Ascending aorta (tissue), 2 donors: Measurements from ENCODE around the gene RNF5. TPM values are rescaled to one million over a fixed set of nuclear protein-coding genes. Genes with fewer than 3 reads are reported as not detected.

Experiments
- DNase-seq, 2 donors: peaks; one replicate each; pipeline ENCODE4 v3.0.0-alpha.2; 2019; ENCODE audit warnings: low spot score in 2 of 2
- H3K27ac ChIP-seq, 2 donors: fragments of 200-600 bp; sonication (generic); one replicate each; pipeline ENCODE4 v1.5.1; 2016 to 2017; ENCODE audit warnings: mild to moderate bottlenecking in 1 of 2
- H3K27me3 ChIP-seq: fragments of 200-600 bp; sonication (generic); one replicate; pipeline ENCODE4 v1.5.1; 2017
- H3K36me3 ChIP-seq, 2 donors: fragments of 200-600 bp; sonication (generic); one replicate each; pipeline ENCODE4 v1.5.1; 2016
- H3K4me1 ChIP-seq, 2 donors: fragments of 200-600 bp; sonication (generic); one replicate each; pipeline ENCODE4 v1.5.1; 2016 to 2017; ENCODE audit warnings: mild to moderate bottlenecking in 1 of 2
- H3K4me3 ChIP-seq, 2 donors: fragments of 200-600 bp; sonication (generic); one replicate each; pipeline ENCODE4 v1.5.1; 2016 to 2017; ENCODE audit warnings: mild to moderate bottlenecking in 1 of 2
- H3K9me3 ChIP-seq, 2 donors: fragments of 200-600 bp; sonication (generic); one replicate each; pipeline ENCODE4 v1.5.1; 2016
- CTCF ChIP-seq, 3 experiments: fragments of 200-600 bp in 2 of 3; fragments of 450-650 bp in 1 of 3; sonication (generic) in 2 of 3; IDR thresholded peaks; one replicate each; pipeline ENCODE4 v1.5.1; 2016 to 2019; ENCODE audit warnings: antibody characterized with exemption in 3 of 3, mild to moderate bottlenecking in 1 of 3, moderate library complexity in 1 of 3
- intact Hi-C: fragments of 100-400 bp; cut with DNase I; formaldehyde crosslinking; loops from one replicate; pipeline ENCODE4 v1.15.1; 2023
- total RNA-seq: library from RNA; depleted of rRNA; stranded (reverse); fragments of >200 nt; gene quantifications from one replicate; pipeline ENCODE4 v1.1.0, GENCODE V29; 2016

The RNF5 gene
- total RNA-seq, 1 donor from 2014 or later, result 73.0 TPM

GRCh38 chr6:32178547-32179440 is 589 bp downstream of the RNF5 start:
- H3K9me3 ChIP-seq, result no peaks in the 10 kb centered on the region
- intact Hi-C loops, result loop anchor here (1.0 to 10.0 kb wide), 5 partner anchors 12 to 1239 kb away; partner anchors contain the start of genes BRD2, C6orf47, CSNK2B and CUTA
- DNase-seq, result no peak
- no peak for TF ChIP-seq CTCF (IDR thresholded peaks at IDR 0.05)
- peak overlapping the region; percentile 62 to 73 for H3K4me3 ChIP-seq
- peak overlapping the region; percentile 87 to 92 for H3K27ac ChIP-seq
- peaks cover 25 to 30% of the 10 kb centered on the region in 2 donors for H3K36me3 ChIP-seq
- no peaks in the 10 kb centered on the region for H3K27me3 ChIP-seq
- peaks cover 9 to 27% of the 10 kb centered on the region in 2 donors for H3K4me1 ChIP-seq

- Histone ChIP-seq H3K36me3 (peaks cover 25 to 30% of the 10 kb centered on the region in 2 donors), H3K9me3 (no peaks in the 10 kb centered on the region), H3K4me3 (peak overlapping the region in 1 of 2 donors; percentile 62), H3K27ac (no peak overlapping the region), H3K4me1 (peaks cover 9 to 23% of the 10 kb centered on the region in 2 donors), H3K27me3 (no peaks in the 10 kb centered on the region)
- no peak for DNase-seq
- TF ChIP-seq CTCF (IDR thresholded peaks at IDR 0.05), result no peak
- intact Hi-C loops, result loop anchor here (5.0 to 10.0 kb wide), 5 partner anchors 205 to 1237 kb away; partner anchors contain the start of genes ATP6V1G2, BRD2, C6orf47 and CSNK2B
Measured at GRCh38 chr6:32179766-32180405, 1.7 kb downstream of the RNF5 start.

- DNase-seq, result no peak
Measured at GRCh38 chr6:32181148-32181702, 3.0 kb downstream of the RNF5 start.

GRCh38 chr6:32181915-32182529 is 3.8 kb downstream of the RNF5 start:
- no peak for DNase-seq
- no peak for TF ChIP-seq CTCF (IDR thresholded peaks at IDR 0.05)
- H3K36me3 ChIP-seq, result peaks cover 34 to 36% of the 10 kb centered on the region in 2 donors
- peaks cover 3 to 15% of the 10 kb centered on the region in 2 donors for H3K4me1 ChIP-seq
- no peak overlapping the region for H3K4me3 ChIP-seq
- intact Hi-C loops, result loop anchor here (10.0 kb wide), 1 partner anchor 637 kb away; the partner anchor contains the start of genes ATP6V1G2, DDX39B and NFKBIL1
- H3K9me3 ChIP-seq, result no peaks in the 10 kb centered on the region
- H3K27me3 ChIP-seq, result no peaks in the 10 kb centered on the region
- H3K27ac ChIP-seq, result peak overlapping the region; percentile 22 to 27

More at GRCh38 chr6:32181148-32181702, 3.0 kb downstream of the RNF5 start:
- peaks cover 3 to 21% of the 10 kb centered on the region in 2 donors for H3K4me1 ChIP-seq
- no peaks in the 10 kb centered on the region for H3K27me3 ChIP-seq
- no peaks in the 10 kb centered on the region for H3K9me3 ChIP-seq
- H3K27ac ChIP-seq, result no peak overlapping the region
- intact Hi-C loops, result loop anchor here (10.0 kb wide), 1 partner anchor 636 kb away; the partner anchor contains the start of genes ATP6V1G2, DDX39B and NFKBIL1
- no peak for TF ChIP-seq CTCF (IDR thresholded peaks at IDR 0.05)
- H3K4me3 ChIP-seq, result no peak overlapping the region
- H3K36me3 ChIP-seq, result peaks cover 26 to 30% of the 10 kb centered on the region in 2 donors

GRCh38 chr6:32182555-32182981 is 4.4 kb downstream of the RNF5 start:
- H3K27me3 ChIP-seq, result no peaks in the 10 kb centered on the region
- peaks cover 3 to 15% of the 10 kb centered on the region in 2 donors for H3K4me1 ChIP-seq
- DNase-seq, result no peak
- H3K27ac ChIP-seq, result peak overlapping the region; percentile 22 to 27
- no peak for TF ChIP-seq CTCF (IDR thresholded peaks at IDR 0.05)
- no peak overlapping the region for H3K4me3 ChIP-seq
- no peaks in the 10 kb centered on the region for H3K9me3 ChIP-seq
- intact Hi-C loops, result loop anchor here (10.0 kb wide), 1 partner anchor 638 kb away; the partner anchor contains the start of genes ATP6V1G2, DDX39B and NFKBIL1
- H3K36me3 ChIP-seq, result peaks cover 40 to 42% of the 10 kb centered on the region in 2 donors
